T-helper 1 cell (primary cell): ENCODE data around the gene AUNIP.

Experiments used
- DNase-seq, 5 donors: peaks; one replicate each; pipeline ENCODE4 v3.0.0-alpha.2; 2012 to 2020
- total RNA-seq, 4 donors: gene quantifications; one replicate each; lab custom pipeline; 2026; lab: John Stamatoyannopoulos, UW

AUNIP gene
- 0 to 0.24 (median 0.08) reads per million in 4 donors for total RNA-seq

GRCh38 chr1:25858906-25859789, at the start of gene AUNIP:
Gene AUNIP, minus strand, starts transcription at chr1:25859457. Its CDS starts 100 bp downstream, at chr1:25859357.
- peak; percentile 77 to 89 (median 85) for DNase-seq

GRCh38 chr1:25909040-25909439, 49.8 kb upstream of the AUNIP start:
- no peak for DNase-seq

GRCh38 chr1:25908161-25908560, 48.9 kb upstream of the AUNIP start:
- DNase-seq = no peak

GRCh38 chr1:25907601-25908000, 48.3 kb upstream of the AUNIP start:
- no peak for DNase-seq

- peak in 4 of 5 donors; percentile 18 to 27 (median 24) for DNase-seq
These were observed 47.5 kb upstream of the AUNIP start for GRCh38 chr1:25906644-25907300.

GRCh38 chr1:25905680-25906643, 46.7 kb upstream of the AUNIP start, which contains the start of gene STMN1:
Gene STMN1, minus strand, starts transcription at chr1:25906419. Its CDS starts 1,743 bp downstream, at chr1:25904676.
- peak; percentile 80 to 94 (median 85) for DNase-seq

- peak; percentile 83 to 96 (median 84) for DNase-seq
These were observed 45.9 kb upstream of the AUNIP start for GRCh38 chr1:25904943-25905679.

- DNase-seq = no peak
These were observed 44.7 kb upstream of the AUNIP start for GRCh38 chr1:25903986-25904385.

GRCh38 chr1:25902462-25902861, 43.2 kb upstream of the AUNIP start:
- no peak for DNase-seq

GRCh38 chr1:25900219-25900618, 41.0 kb upstream of the AUNIP start:
- DNase-seq = no peak

GRCh38 chr1:25899792-25900191, 40.5 kb upstream of the AUNIP start:
- DNase-seq = no peak

- no peak for DNase-seq
These were observed 39.2 kb upstream of the AUNIP start for GRCh38 chr1:25898223-25899015.

- no peak for DNase-seq
These were observed 38.5 kb upstream of the AUNIP start for GRCh38 chr1:25897754-25898153.

- no peak for DNase-seq
These were observed 37.0 kb upstream of the AUNIP start for GRCh38 chr1:25896266-25896665.

- DNase-seq = peak; percentile 78 to 88 (median 85)
These were observed 36.2 kb upstream of the AUNIP start for GRCh38 chr1:25895365-25895990.

- no peak for DNase-seq
These were observed 33.9 kb upstream of the AUNIP start for GRCh38 chr1:25893116-25893515.

- no peak for DNase-seq
These were observed 32.3 kb upstream of the AUNIP start for GRCh38 chr1:25891606-25892005.

- no peak for DNase-seq
These were observed 31.2 kb upstream of the AUNIP start for GRCh38 chr1:25890239-25891034.

- no peak for DNase-seq
These were observed 30.2 kb upstream of the AUNIP start for GRCh38 chr1:25889470-25889869.
